GM18499 (cell line): ENCODE measurements around the gene ASB1.
"Not testable (repeated sequence)": the region's sequence is repeated elsewhere in the genome, so short reads cannot be mapped to it uniquely, and the experiment has no call there.

ENCODE experiments used
- ATAC-seq: cut with Tn5 transposase; IDR thresholded peaks from one replicate; pipeline ENCODE4 v1.9.1; 2021; ENCODE audit warnings: moderate number of reproducible peaks; ENCODE audit not compliant: insufficient read depth, unreplicated experiment

Gene ASB1

DNA sequence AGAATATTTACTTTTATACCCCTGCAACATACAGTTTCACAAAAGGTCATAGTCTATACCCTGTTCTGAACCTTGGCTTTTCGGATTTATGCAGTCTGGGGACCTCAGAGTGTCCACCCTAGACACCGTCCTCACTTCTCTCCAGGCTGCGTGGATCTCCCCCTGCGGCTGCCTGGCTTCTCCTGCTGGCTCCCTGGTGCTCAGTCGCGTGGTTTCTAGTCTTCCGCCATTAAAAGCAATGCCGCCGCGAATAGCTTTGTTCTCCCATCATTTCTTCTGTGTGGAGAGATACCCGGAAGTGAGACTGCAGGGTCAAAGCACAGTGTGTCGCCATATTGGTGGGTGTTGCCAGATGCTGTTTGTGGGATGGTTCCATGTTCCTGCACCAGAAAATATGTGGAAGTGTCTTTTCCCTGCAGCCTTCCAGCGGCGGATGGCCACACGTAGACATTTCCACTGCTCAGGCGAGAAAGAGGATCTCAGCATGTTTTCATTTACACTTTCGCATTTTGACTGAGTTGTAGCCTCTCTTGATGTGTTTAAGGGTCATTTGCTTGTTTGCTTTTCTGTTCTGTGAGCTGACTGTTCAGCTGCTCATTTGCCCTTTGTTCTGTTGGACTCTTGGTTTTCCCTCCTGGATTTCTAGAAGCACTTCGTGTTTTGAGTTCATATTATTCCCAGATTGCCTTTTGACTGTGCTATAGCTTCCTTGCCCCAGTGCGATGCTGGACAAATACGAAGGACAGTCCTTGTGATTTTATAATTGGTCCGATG lies 22.9 kb upstream of the ASB1 start:
- ATAC-seq, result no peak

GRCh38 chr2:238404406-238405216 lies 22.1 kb upstream of the ASB1 start:
- ATAC-seq, result no peak

- not testable (repeated sequence) for ATAC-seq
These were observed 21.5 kb upstream of the ASB1 start for GRCh38 chr2:238405217-238405555.

- no peak for ATAC-seq
These were observed 20.3 kb upstream of the ASB1 start for GRCh38 chr2:238406221-238406997.

DNA sequence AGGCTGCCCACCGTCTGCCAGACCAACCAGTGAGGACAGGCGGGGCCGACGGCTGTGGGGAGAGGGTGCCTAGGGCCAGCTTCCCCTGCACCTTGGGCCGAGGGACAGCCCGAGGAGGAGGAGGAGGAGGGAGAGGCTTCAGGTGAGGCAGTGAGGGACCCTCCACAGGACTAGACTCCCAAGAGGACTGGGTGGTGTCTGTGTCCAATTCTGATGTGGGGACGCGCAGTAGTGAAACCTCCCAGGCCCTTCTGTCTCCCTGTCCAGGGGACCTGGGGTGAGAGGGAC lies 19.8 kb upstream of the ASB1 start:
- no peak for ATAC-seq

- ATAC-seq, result no peak
These were observed 19.2 kb upstream of the ASB1 start for GRCh38 chr2:238407566-238407965.

- ATAC-seq, result no peak
These were observed 17.9 kb upstream of the ASB1 start for GRCh38 chr2:238408615-238409340.

DNA sequence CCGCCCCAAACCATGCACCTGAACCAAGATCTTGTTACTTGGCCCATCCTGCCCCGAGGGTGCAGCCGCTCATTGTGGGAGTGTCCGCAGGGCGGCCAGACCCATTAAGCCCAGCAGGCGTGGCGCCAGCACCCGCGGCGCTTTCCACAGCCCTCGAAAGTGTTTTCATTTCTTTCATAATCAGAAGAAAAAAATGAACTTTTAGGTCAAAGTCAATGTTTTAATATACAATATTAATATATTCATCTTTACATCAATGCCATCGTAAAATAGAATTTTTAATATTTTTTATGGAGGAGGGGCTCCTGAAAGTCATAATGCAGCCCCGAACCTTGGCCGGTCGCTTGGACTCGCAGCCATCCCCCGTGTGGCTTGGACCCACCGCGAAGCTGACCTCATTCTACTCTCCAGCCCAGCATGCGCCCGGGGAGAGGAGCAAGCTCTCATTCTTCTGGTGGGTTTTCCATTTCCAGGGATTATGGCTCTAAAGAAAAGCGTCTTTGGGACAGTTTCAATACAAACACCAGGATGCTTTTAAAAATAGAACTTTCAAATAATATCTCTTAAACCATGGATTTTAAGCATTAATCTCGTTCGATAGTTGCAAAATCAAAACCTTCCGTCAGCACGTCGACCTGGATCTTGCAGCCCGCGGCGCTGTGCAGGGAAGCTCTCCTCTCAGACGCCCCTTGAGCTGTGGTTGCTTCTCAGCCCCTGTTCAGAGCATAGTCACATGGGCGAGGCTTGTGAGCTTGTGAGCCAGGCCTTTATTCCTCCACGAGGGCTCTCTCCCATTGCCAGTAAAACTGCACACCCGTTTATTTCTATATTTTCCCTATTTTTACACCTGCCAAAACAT lies 17.2 kb upstream of the ASB1 start:
- ATAC-seq, result no peak

DNA sequence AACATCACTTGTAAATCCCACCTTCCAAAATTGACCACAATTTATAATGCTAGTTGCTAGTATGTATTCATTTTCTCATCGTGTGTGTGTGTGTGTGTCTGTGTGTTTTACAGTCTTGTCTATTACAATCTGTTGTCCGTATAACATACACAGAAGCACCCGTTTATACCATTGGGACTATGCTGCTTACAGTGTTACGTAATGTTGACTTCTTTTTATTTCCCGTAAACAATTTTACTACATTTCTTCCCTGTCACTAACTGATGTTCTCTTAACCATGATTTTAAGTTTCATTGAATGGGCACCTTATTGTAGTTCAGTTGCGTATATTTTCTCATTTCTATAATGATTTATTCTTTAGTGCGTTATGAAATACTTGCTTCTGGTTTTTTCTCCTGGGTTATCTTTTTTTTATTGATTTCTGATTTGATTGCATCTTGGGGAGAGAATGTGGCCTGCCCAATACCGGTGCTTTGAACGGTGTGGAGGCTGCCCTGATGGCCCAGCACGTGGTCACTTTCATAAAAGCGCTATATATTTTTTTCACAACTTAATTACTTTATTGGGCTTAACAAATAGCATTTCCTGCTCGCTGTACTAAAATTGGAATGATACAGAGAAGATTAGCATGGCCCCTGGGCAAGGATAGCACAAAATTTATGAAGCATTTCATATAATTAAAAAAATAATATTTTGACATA lies 14.5 kb upstream of the ASB1 start:
- ATAC-seq, result no peak

DNA sequence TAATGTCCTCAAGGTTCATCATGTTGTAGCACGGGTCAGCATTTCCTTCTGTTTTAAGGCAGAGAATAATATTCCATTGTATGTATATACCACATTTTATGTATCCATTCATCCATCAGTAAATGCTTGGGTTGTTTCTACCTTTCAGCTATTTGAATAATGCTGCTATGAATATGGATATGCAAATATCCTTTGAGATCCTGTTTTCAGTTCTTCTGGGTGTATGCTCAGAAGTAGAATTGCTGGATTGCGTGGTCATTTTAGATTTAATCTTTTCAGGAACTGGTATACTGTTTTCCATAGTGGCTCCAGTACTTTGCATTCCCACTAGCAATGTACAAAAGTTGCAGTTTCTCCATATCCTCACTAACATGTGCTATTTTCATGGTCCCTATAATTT lies 13.4 kb upstream of the ASB1 start:
- no peak for ATAC-seq

DNA sequence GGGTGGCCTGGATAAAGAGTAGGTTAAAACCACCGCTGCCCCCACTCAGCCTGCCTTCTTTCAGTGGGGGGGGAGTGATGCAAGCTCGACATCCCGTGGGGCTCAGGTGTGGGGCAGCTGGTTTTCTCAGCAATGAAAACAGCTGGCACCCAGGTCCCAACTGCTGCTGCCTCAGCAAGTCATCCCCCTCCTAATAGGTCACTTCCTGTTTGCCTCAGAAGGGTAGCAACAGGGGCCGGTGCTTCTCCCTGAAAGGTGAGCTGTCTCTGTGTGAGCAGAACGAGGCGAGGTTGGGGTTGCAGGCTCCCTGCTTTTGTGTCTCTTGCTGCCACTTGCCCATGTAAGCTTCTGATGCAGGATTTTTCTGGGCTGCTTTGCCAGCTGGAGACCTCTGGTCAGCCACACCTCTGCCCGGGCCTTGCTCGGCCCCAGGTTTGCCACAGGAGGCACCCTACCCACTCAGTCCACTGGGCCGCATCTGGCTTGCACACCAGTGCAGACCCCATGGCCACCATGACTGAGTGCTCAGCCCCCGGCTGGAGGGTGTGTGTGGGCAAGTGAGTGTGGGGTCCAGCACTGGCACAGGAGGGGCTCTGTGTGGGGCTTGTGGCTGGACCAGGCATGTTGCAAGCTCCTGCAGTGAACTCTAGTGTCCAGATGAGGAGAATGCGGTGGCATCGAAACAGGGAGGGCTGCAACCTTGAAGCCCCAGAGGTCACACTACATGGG lies 11.5 kb upstream of the ASB1 start:
- no peak for ATAC-seq

DNA sequence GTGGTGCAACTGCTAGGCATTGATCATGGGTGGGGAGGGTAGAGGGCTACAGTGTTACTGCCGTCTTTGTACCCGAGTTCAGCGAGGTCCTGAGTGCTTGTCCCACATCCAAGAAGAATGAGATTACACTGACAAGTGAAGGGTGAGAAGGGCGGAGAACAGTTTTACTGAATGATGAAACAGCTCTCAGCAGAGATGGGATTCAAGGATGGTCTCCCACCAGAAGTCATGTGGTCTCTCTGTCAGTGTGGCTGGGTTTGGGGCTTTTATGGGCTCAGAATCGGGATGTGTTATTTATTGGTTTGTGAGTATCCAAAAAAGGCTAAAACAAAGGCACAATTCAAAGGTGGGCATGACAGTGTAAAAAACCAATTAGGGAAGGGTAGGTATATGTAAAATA lies 10.8 kb upstream of the ASB1 start:
- ATAC-seq, result no peak

GRCh38 chr2:238418196-238418998 lies 8.3 kb upstream of the ASB1 start:
- ATAC-seq, result no peak

DNA sequence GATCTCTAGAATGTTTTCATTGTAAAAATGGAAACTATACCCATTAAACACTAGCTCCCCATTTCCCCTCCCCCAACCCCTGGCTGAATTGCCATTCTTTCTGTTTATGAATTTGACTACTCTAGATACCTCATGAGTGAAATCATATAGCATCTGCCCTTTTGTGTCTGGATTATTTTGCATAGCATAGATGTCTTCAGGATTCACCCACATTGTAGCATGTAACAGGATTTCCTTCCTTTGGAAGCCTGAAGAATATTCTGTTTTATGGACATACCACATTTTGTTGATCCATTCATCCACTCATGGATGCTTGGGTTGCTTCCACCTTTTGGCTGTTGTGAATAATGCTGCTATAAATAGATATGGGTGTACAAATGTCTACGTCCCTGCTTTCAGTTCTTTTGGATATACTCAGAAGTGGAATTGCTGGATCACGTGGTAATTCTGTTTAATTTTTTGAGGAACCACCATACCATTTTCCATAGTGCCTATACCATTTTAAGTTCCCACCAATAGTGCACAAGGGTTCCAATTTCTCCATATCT lies 7.7 kb upstream of the ASB1 start:
- no peak for ATAC-seq

DNA sequence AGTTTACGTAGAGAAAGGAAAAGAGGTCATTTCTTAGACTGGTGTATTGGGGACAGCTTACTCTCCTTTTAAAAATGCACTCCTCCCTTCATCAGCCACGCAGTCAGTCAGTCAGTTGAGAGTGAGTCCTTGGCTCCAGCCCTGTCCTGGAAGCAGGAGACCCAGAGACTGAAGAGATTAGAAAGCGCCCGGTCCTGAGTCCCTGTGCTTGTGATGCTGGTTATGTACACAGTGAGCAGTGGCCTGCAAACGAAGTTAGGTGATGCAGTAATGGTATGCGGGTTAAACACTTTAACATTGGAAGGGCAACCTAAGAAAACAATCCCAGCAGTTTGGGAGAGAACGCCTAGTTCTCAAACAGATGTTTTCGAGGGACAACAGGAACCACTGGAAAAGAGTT lies 6.3 kb upstream of the ASB1 start:
- no peak for ATAC-seq

GRCh38 chr2:238420878-238421694 lies 5.6 kb upstream of the ASB1 start:
- ATAC-seq, result no peak

DNA sequence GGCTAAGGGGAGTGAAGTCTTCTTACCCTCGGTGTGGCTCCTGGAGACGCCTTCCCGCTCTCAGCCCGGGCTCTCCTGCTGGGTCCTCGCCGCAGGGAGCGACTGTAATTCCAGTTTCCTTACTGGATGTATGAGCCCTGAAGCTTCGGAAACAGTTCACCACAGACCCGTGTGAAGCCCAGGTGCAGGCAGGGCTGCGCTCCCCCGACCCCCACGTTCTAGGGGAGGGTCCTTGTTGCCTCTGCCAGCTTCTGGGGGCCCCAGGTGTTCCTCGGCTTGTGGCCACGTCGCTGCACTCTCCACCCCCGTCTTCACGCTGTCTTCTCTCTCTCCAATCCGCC lies 5.1 kb upstream of the ASB1 start:
- ATAC-seq, result no peak
